GM04503 (cell line): Measurements from ENCODE around the gene SOX18.
"Not testable (repeated sequence)": the region's sequence is repeated elsewhere in the genome, so short reads cannot be mapped to it uniquely, and the experiment has no call there.

ENCODE experiments used
- DNase-seq: peaks from one replicate; pipeline ENCODE4 v3.0.0-alpha.2; 2012; ENCODE audit warnings: low read depth

Gene SOX18

GRCh38 chr20:64021124-64021975, 28.1 kb downstream of the SOX18 start:
- no peak for DNase-seq

GRCh38 chr20:64015635-64016034, 33.8 kb downstream of the SOX18 start:
- no peak for DNase-seq

DNA sequence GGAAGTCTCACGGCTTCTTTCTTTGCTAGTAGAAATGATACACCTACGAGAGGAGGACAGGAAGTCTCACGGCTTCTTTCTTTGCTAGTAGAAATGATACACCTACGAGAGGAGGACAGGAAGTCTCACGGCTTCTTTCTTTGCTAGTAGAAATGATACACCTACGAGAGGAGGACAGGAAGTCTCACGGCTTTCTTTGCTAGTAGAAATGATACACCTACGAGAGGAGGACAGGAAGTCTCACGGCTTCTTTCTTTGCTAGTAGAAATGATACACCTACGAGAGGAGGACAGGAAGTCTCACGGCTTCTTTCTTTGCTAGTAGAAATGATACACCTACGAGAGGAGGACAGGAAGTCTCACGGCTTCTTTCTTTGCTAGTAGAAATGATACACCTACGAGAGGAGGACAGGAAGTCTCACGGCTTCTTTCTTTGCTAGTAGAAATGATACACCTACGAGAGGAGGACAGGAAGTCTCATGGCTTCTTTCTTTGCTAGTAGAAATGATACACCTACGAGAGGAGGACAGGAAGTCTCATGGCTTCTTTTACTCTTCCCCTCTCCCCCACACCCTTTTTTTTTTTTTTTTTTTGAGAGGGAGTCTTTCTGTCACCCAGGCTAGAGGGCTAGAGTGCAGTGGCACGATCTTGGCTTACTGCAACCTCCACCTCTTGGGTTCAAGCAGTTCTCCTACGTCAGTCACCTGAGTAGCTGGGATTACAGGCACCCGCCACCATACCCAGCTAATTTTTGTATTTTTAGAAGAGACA, 36.9 kb downstream of the SOX18 start:
- DNase-seq: not testable (repeated sequence)

- no peak for DNase-seq
Observed at GRCh38 chr20:64011366-64011779, 38.1 kb downstream of the SOX18 start.

GRCh38 chr20:64010711-64011237, 38.7 kb downstream of the SOX18 start:
- peak; percentile 67 for DNase-seq

- no peak for DNase-seq
Observed at GRCh38 chr20:64009811-64010387, 39.5 kb downstream of the SOX18 start.

- no peak for DNase-seq
Observed at GRCh38 chr20:64006902-64007301, 42.5 kb downstream of the SOX18 start.

DNA sequence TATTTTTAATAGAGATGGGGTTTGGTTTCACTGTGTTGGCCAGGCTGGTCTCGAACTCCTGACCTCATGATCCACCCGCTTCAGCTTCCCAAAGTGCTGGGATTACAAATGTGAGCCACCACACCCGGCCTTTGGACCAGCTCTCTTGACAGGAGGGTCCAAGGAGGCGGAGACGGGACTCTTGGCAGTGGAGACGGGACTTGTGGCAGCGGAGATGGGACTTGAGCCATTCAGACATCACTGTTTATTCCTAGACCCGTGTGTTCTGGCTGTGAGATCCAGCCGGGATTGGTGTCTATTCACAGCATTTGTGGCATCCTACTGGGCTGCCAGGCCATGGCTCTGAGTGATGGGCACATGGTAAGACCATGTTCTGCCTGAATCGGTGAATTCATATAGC, 42.9 kb downstream of the SOX18 start:
- DNase-seq: no peak

GRCh38 chr20:64005394-64005793, 44.0 kb downstream of the SOX18 start:
- DNase-seq: no peak

GRCh38 chr20:64003960-64004725, 45.3 kb downstream of the SOX18 start:
- no peak for DNase-seq

GRCh38 chr20:64001607-64002011, 47.8 kb downstream of the SOX18 start:
- no peak for DNase-seq

- no peak for DNase-seq
Observed at GRCh38 chr20:64000906-64001305, 48.5 kb downstream of the SOX18 start.
